IMR-90 (cell line): Measurements from ENCODE around the gene MAG. TPM values are rescaled to one million over a fixed set of nuclear protein-coding genes. Genes with fewer than 3 reads are reported as not detected.

Experiments
- ATAC-seq: fragments of 200-7000 bp; cut with Tn5 transposase; 2 replicates; pipeline ENCODE4 v1.9.1; 2020; ENCODE audit warnings: low read depth, mild to moderate bottlenecking, moderate library complexity
- BruUV-seq: library from RNA; stranded (reverse); fragments of 400-500 nt; replicated peaks from 2 replicates; lab custom pipeline; 2021; lab: Mats Ljungman, UMichigan
- CTCF ChIA-PET: fragments of 300-600 bp; formaldehyde crosslinking; extraction: SDS; loops from one replicate; lab custom pipeline; 2021; ENCODE audit warnings: antibody characterized with exemption; lab: Yijun Ruan, JAX
- POLR2A ChIA-PET: fragments of 300-600 bp; sonication (Branson Sonifier 250); formaldehyde crosslinking; loops from one replicate; lab custom pipeline; 2022; ENCODE audit warnings: antibody characterized with exemption; ENCODE audit not compliant: unreplicated experiment; lab: Charles Lee
- DNase-seq: peaks from one replicate; pipeline ENCODE4 v3.0.0; 2013
- H2AFZ ChIP-seq: replicated peaks from 2 replicates; pipeline ENCODE3; 2013; ENCODE audit warnings: low read length, mild to moderate bottlenecking; ENCODE audit not compliant: poor library complexity
- H2AK5ac ChIP-seq: 2 replicates; pipeline ENCODE4 v1.6.1; 2013; ENCODE audit warnings: low read depth, low read length, inconsistent platforms
- H2AK9ac ChIP-seq: replicated peaks from 2 replicates; pipeline ENCODE3; 2013; ENCODE audit warnings: mild to moderate bottlenecking, low read depth, low read length, moderate library complexity; ENCODE audit not compliant: poor library complexity
- H2BK120ac ChIP-seq: 2 replicates; pipeline ENCODE4 v1.6.1; 2013; ENCODE audit warnings: low read depth, low read length, inconsistent platforms
- H2BK15ac ChIP-seq: 3 replicates; pipeline ENCODE4 v1.6.1; 2013; ENCODE audit warnings: low read depth, low read length, inconsistent platforms
- H2BK20ac ChIP-seq: 2 replicates; pipeline ENCODE4 v1.6.1; 2013; ENCODE audit warnings: low read depth, mild to moderate bottlenecking, inconsistent platforms, low read length, moderate library complexity
- H2BK5ac ChIP-seq: 2 replicates; pipeline ENCODE4 v1.6.1; 2013; ENCODE audit warnings: mild to moderate bottlenecking, low read depth, low read length, inconsistent platforms; ENCODE audit not compliant: poor library complexity, severe bottlenecking
- H3K14ac ChIP-seq: replicated peaks from 2 replicates; pipeline ENCODE4 v1.6.1; 2013; ENCODE audit warnings: low read depth, low read length, inconsistent platforms
- H3K18ac ChIP-seq: 2 replicates; pipeline ENCODE4 v1.6.1; 2013; ENCODE audit warnings: low read depth, low read length, control low read depth
- H3K23ac ChIP-seq: 2 replicates; pipeline ENCODE4 v1.6.1; 2013; ENCODE audit warnings: low read depth, low read length, inconsistent platforms
- H3K27ac ChIP-seq: 2 replicates; pipeline ENCODE4 v1.5.1; 2013; ENCODE audit warnings: mild to moderate bottlenecking, control low read depth, low read length; ENCODE audit not compliant: insufficient read depth
- H3K27me3 ChIP-seq: 2 replicates; pipeline ENCODE4 v1.6.1; 2013; ENCODE audit warnings: low read length; ENCODE audit not compliant: control insufficient read depth, insufficient read depth
- H3K36me3 ChIP-seq: 2 replicates; pipeline ENCODE4 v1.6.1; 2013; ENCODE audit warnings: low read length, mixed read lengths; ENCODE audit not compliant: control insufficient read depth, insufficient read depth
- H3K4ac ChIP-seq: 2 replicates; pipeline ENCODE4 v1.6.1; 2013; ENCODE audit warnings: low read depth, low read length, inconsistent platforms
- H3K4me1 ChIP-seq: 2 replicates; pipeline ENCODE4 v1.6.1; 2013; ENCODE audit warnings: low read length, mixed read lengths; ENCODE audit not compliant: control insufficient read depth, insufficient read depth
- H3K4me2 ChIP-seq: 2 replicates; pipeline ENCODE4 v1.6.1; 2013; ENCODE audit warnings: low read depth, mild to moderate bottlenecking, control low read depth, low read length, moderate library complexity
- H3K4me3 ChIP-seq: 2 replicates; pipeline ENCODE4 v1.5.1; 2013; ENCODE audit warnings: low read depth, mild to moderate bottlenecking, control low read depth, low read length, moderate library complexity; ENCODE audit not compliant: insufficient read depth
- H3K56ac ChIP-seq: 2 replicates; pipeline ENCODE4 v1.6.1; 2013; ENCODE audit warnings: low read length, inconsistent platforms; ENCODE audit not compliant: insufficient read depth; ENCODE audit errors: extremely low read depth
- H3K79me1 ChIP-seq, 2 experiments: 2 replicates each; pipeline ENCODE4 v1.6.1; 2013; ENCODE audit warnings: low read length in 2 of 2, inconsistent platforms in 1 of 2, low read depth in 1 of 2
- H3K9ac ChIP-seq: 2 replicates; pipeline ENCODE4 v1.6.1; 2013; ENCODE audit warnings: low read depth, low read length, control low read depth
- H3K9me1 ChIP-seq: 2 replicates; pipeline ENCODE4 v1.6.1; 2013; ENCODE audit warnings: low read length, inconsistent platforms; ENCODE audit not compliant: insufficient read depth
- H3K9me3 ChIP-seq: 2 replicates; pipeline ENCODE4 v1.6.1; 2013; ENCODE audit warnings: low read length; ENCODE audit not compliant: control insufficient read depth, insufficient read depth
- H4K20me1 ChIP-seq: 2 replicates; pipeline ENCODE4 v1.6.1; 2013; ENCODE audit warnings: low read length, inconsistent platforms; ENCODE audit not compliant: insufficient read depth
- H4K5ac ChIP-seq: 2 replicates; pipeline ENCODE4 v1.6.1; 2013; ENCODE audit warnings: mild to moderate bottlenecking, low read depth, low read length, control low read depth
- H4K8ac ChIP-seq, 2 experiments: 2 replicates each; pipeline ENCODE4 v1.6.1; 2013; ENCODE audit warnings: low read depth in 2 of 2, low read length in 2 of 2, control low read depth in 1 of 2, inconsistent platforms in 1 of 2
- H4K91ac ChIP-seq: 2 replicates; pipeline ENCODE4 v1.6.1; 2013; ENCODE audit warnings: low read depth, low read length, inconsistent platforms; ENCODE audit not compliant: insufficient read depth
- BHLHE40 ChIP-seq: fragments of 150-350 bp; IDR thresholded peaks from 2 replicates; pipeline ENCODE4 v1.6.1; 2016; ENCODE audit warnings: mild to moderate bottlenecking, low read depth, low read length
- CHD1 ChIP-seq: IDR thresholded peaks from 2 replicates; pipeline ENCODE4 v1.6.1; 2012; ENCODE audit warnings: low read depth, low read length, improper control_type of control experiment
- FOS ChIP-seq: fragments of 150-350 bp; IDR thresholded peaks from 2 replicates; pipeline ENCODE4 v1.6.1; 2016; ENCODE audit warnings: low read depth, low read length
- MXI1 ChIP-seq: IDR thresholded peaks from 2 replicates; pipeline ENCODE4 v1.6.1; 2012; ENCODE audit warnings: low read depth, mild to moderate bottlenecking, low read length, moderate library complexity, borderline replicate concordance
- POLR2A ChIP-seq: IDR thresholded peaks from 2 replicates; pipeline ENCODE4 v1.6.1; 2012; ENCODE audit warnings: mild to moderate bottlenecking, low read depth, low read length
- RAD21 ChIP-seq: IDR thresholded peaks from 2 replicates; pipeline ENCODE4 v1.6.1; 2012; ENCODE audit warnings: low read length, improper control_type of control experiment
- RCOR1 ChIP-seq: IDR thresholded peaks from 2 replicates; pipeline ENCODE4 v1.6.1; 2012; ENCODE audit warnings: mild to moderate bottlenecking, low read length, improper control_type of control experiment; ENCODE audit not compliant: insufficient replicate concordance
- RFX5 ChIP-seq: IDR thresholded peaks from 2 replicates; pipeline ENCODE4 v1.8.0; 2012; ENCODE audit warnings: low read depth, mild to moderate bottlenecking, low read length, moderate library complexity
- WGBS, 2 experiments: methylation state at CpG; one replicate each; pipeline versions ENCODE4 v1.1.5 to v1.1.7; 2013; ENCODE audit warnings: missing lambda C conversion rate in 2 of 2; ENCODE audit not compliant: insufficient read length in 1 of 2; ENCODE audit errors: extremely low coverage in 2 of 2; 5-methylcytosine and 5-hydroxymethylcytosine counted together
- dilution Hi-C: fragments of 300-500 bp; cut with HindIII; formaldehyde crosslinking; loops from one replicate; pipeline ENCODE4 v1.14.3; 2018; ENCODE audit warnings: low sequenced_read_pairs; ENCODE audit not compliant: unreplicated experiment
- in situ Hi-C: fragments of 300-500 bp; cut with MboI; formaldehyde crosslinking; loops from 3 replicates; pipeline ENCODE4 v1.14.3; 2019; ENCODE audit warnings: low sequenced_read_pairs, inconsistent platforms, mixed read lengths
- intact Hi-C: fragments of 100-400 bp; cut with micrococcal nuclease; formaldehyde crosslinking; loops from 2 replicates; pipeline ENCODE4 v1.10.0; 2022
- polyA plus RNA-seq, 3 experiments: library from polyadenylated mRNA; depleted of rRNA; stranded (reverse); fragments of >200 nt; gene quantifications; 2 replicates each; pipeline ENCODE4 v1.2.3, GENCODE V29; 2012; ENCODE audit warnings: low replicate concordance in 1 of 3
- total RNA-seq: library from RNA; depleted of rRNA; stranded (reverse); fragments of >200 nt; gene quantifications from 2 replicates; pipeline ENCODE4 v1.2.3, GENCODE V29; 2012
- TF ChIP-seq, protein P1 (sequence below): fragments of 150-350 bp; IDR thresholded peaks from 2 replicates; pipeline ENCODE4 v1.6.1; 2016; ENCODE audit warnings: low read depth, mild to moderate bottlenecking, low read length, moderate library complexity, borderline replicate concordance

MAG gene
- total and polyA plus RNA-seq, 2 of the 4 experiments (the other 2 are of a cell fraction): not detected

GRCh38 chr19:35267818-35268535, 24.0 kb upstream of the MAG start:
- H2BK120ac ChIP-seq: peak overlapping the region; percentile 79; the same call in 1 of the 2 replicates
- no peaks in the 10 kb centered on the region for H3K9me3 ChIP-seq
- no TSS peak for BruUV-seq
- H3K9ac ChIP-seq: peak overlapping the region; percentile 92
- ChIA-PET CTCF (interaction anchor here (0.6 kb wide), 1 partner anchor 60 kb away, joined by 3 read pairs; no protein-coding TSS in a partner anchor), POLR2A (interaction anchor here (0.6 kb wide), 4 partner anchors 10 to 488 kb away, joined by 3 to 10 read pairs (median 4); no protein-coding TSS in a partner anchor)
- peak overlapping the region; percentile 98 for H2AK5ac ChIP-seq
- H3K27ac ChIP-seq: peak overlapping the region; percentile 95
- no peaks in the 10 kb centered on the region for H4K20me1 ChIP-seq
- peak overlapping the region; percentile 95 for H2AFZ ChIP-seq
- peak overlapping the region; percentile 86 for H3K14ac ChIP-seq
- peak overlapping the region; percentile 54 for H3K4me2 ChIP-seq
- peaks cover 27% of the 10 kb centered on the region for H3K36me3 ChIP-seq
- peak overlapping the region; percentile 99 for H3K56ac ChIP-seq
- H3K18ac ChIP-seq: peak overlapping the region; percentile 42
- ATAC-seq: peak; percentile 69
- H3K4me3 ChIP-seq: peak overlapping the region; percentile 73
- peak overlapping the region; percentile 98 to 100 for H4K8ac ChIP-seq
- TF ChIP-seq MXI1: no peak
- no peak for TF ChIP-seq RAD21
- TF ChIP-seq CHD1: no peak
- TF ChIP-seq RCOR1: no peak
- peak; percentile 29; the same call in 1 of the 2 replicates for TF ChIP-seq BHLHE40
- TF ChIP-seq POLR2A: peak; percentile 56
- no peak for TF ChIP-seq RFX5
- TF ChIP-seq, protein P1, sequence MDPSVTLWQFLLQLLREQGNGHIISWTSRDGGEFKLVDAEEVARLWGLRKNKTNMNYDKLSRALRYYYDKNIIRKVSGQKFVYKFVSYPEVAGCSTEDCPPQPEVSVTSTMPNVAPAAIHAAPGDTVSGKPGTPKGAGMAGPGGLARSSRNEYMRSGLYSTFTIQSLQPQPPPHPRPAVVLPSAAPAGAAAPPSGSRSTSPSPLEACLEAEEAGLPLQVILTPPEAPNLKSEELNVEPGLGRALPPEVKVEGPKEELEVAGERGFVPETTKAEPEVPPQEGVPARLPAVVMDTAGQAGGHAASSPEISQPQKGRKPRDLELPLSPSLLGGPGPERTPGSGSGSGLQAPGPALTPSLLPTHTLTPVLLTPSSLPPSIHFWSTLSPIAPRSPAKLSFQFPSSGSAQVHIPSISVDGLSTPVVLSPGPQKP: no peak
- no peak for TF ChIP-seq FOS
- peak; percentile 67 for DNase-seq
- dilution Hi-C loops (no loop called here), intact Hi-C loops (loop anchor here (2.0 to 5.0 kb wide), 2 partner anchors 126 to 201 kb away; partner anchors contain the start of gene FXYD7), in situ Hi-C loops (no loop called here)
- H2AK9ac ChIP-seq: peak overlapping the region; percentile 99
- no peaks in the 10 kb centered on the region for H3K27me3 ChIP-seq
- 0% methylated on average over 5 of the region's 100 CpGs; no CpG with 5 or more reads in 1 of the 2 experiments for WGBS, 2 experiments
- peaks cover 8% of the 10 kb centered on the region for H3K9me1 ChIP-seq
- H3K79me1 ChIP-seq: peaks cover 14 to 42% of the 10 kb centered on the region in 2 experiments
- H2BK5ac ChIP-seq: peak overlapping the region; percentile 92
- peak overlapping the region; percentile 83 for H3K23ac ChIP-seq
- peak overlapping the region; percentile 89 for H4K91ac ChIP-seq
- peaks cover 7% of the 10 kb centered on the region for H3K4me1 ChIP-seq
- H2BK20ac ChIP-seq: no peak overlapping the region
- peak overlapping the region; percentile 87 for H3K4ac ChIP-seq
- peak overlapping the region; percentile 65 for H4K5ac ChIP-seq
- no peak overlapping the region; the same call in 2 of the 3 replicates for H2BK15ac ChIP-seq
